Thyroid gland (tissue), 4 donors: ENCODE results near the gene SLC48A1.
"Not testable (repeated sequence)": the region's sequence is repeated elsewhere in the genome, so short reads cannot be mapped to it uniquely, and the experiment has no call there.

Experiments
- CTCF ChIP-seq, 6 experiments: fragments of 200-600 bp in 3 of 6; fragments of 450-650 bp in 3 of 6; sonication (generic) in 3 of 6; IDR thresholded peaks; one replicate each; pipeline ENCODE4 v1.5.1; 2016 to 2019; ENCODE audit warnings: antibody characterized with exemption in 6 of 6, mild to moderate bottlenecking in 2 of 6, inconsistent platforms in 1 of 6, moderate library complexity in 1 of 6
- POLR2A ChIP-seq, 2 donors: fragments of 450-650 bp; IDR thresholded peaks; one replicate each; pipeline ENCODE4 v1.6.1; 2017; ENCODE audit warnings: antibody characterized with exemption in 2 of 2, mild to moderate bottlenecking in 2 of 2, moderate library complexity in 1 of 2

- not testable (repeated sequence) for TF ChIP-seq POLR2A, CTCF (IDR thresholded peaks at IDR 0.05)
Observed at GRCh38 chr12:47809518-47809917, 36.5 kb downstream of the SLC48A1 start.
